Activated T-helper 1 cell treated with Interleukin-2 at 50 U/mL for 16 hours (primary cell): ENCODE data around the gene GLI2.

Experiments used
- DNase-seq: peaks from one replicate; pipeline ENCODE4 v3.0.0-alpha.2; 2020; ENCODE audit warnings: low read depth

The GLI2 gene

DNA sequence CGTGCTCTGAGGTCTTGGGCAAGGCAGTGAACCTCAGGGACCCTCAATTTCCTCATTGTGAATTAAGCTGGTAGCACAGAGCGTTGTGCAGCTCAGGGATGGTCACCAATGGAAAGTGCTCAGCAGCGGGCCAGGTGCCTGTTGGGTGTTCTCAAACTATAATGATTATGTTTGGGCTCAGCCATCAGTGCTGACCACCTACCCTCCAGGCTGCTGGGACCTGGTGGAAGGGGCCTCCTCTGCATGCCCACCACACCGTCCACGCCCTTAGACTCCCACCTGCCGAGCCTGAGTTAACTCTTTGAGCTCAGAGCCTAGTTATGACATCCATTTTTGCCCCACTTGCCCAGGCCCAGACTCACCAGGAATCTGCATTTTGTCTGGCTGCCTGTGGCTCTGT lies 35.0 kb downstream of the GLI2 start:
- no peak for DNase-seq

- DNase-seq = no peak
Observed at GRCh38 chr2:120771111-120771780, 35.6 kb downstream of the GLI2 start.

DNA sequence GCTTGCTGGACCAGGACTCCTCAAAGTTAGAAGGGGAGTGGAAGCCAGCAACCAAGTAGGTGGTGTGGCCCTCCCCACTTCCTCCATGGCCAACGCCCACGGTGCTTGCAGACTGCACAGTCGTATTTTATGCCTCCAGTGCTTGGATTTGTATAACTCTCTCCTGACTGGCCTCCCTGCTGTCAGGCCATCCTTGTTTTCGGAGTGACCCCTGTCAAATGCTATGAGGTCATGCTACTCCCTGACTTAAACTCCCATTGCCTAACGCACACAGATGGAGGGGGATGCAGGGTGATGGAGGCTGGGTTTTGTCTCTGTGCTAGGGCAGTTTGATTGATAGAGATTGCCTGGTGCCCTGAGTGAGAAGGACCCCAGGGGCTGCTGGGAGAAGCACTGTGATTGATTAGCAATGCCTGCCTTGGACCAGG lies 36.1 kb downstream of the GLI2 start:
- DNase-seq = no peak

- no peak for DNase-seq
Observed at GRCh38 chr2:120772261-120772660, 36.6 kb downstream of the GLI2 start.

- no peak for DNase-seq
Observed at GRCh38 chr2:120773186-120773800, 37.6 kb downstream of the GLI2 start.

DNA sequence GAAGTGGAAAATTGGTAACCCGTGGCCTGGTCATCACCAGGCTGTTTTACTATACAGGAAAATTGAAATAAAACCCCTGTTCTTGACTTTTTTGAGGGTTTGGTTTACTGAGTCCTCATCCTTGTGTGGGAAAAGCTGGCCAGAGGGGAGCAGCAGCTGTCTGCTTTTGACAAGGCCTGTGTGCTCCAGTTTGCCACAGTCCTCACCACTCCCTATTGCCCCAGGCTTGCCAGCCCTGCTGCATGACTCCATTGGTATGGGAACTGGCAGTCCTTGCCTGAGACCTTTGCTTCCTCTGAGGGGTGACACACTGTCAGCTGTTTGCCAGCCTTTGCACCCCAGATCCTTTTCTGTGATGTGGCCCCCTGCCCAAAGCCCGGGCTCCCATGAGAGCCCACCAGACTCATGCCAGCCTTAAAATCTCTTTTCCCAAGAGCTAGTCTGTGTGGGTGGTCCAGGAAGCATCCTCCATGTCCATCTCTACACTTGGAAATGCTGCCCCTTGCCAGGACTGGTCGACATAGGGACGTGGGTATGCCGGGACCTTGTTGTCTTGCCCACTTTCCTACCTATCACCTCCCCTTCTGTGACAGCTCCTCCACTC lies 39.0 kb downstream of the GLI2 start:
- no peak for DNase-seq

DNA sequence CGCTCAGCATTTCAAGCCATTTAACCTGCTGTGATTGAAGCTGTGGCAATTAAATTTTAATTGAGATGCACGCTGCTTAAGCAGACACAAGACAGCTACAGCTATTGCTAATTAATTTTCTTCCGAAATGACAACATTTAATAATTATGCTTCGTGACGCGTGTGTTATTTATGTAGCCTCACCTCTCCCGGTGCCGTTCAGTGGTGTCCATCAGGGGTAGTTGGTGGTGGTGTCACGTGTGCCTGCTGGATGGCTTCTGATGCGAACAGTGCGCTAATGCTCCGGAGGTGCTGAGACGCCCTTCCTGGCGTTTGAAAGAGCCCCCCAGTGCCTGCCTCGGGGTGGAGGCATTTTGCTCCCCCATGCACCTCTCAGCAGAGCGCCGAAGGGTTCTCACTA lies 39.5 kb downstream of the GLI2 start:
- DNase-seq = no peak

GRCh38 chr2:120775801-120776589 lies 40.3 kb downstream of the GLI2 start:
- no peak for DNase-seq

DNA sequence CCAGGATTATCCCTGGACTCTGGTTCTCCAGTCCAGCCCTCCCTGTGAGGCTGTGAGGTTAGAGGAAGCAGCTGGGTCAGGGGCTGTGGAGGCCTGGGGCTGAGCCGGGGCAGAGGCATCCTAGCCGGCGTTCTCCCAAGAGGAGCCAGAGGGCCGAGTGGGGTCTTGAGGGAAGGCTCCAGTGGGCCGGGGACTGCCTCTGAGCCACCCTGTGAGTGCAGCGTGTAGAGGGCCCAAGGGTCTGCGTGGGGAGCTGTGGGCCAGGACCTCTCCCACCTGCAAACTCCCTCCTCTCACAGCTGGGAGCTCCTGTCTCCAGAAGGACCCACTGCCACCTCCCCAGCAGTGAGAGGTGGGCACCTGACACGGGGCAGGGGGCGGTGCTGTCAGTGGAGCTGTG lies 41.0 kb downstream of the GLI2 start:
- no peak for DNase-seq

DNA sequence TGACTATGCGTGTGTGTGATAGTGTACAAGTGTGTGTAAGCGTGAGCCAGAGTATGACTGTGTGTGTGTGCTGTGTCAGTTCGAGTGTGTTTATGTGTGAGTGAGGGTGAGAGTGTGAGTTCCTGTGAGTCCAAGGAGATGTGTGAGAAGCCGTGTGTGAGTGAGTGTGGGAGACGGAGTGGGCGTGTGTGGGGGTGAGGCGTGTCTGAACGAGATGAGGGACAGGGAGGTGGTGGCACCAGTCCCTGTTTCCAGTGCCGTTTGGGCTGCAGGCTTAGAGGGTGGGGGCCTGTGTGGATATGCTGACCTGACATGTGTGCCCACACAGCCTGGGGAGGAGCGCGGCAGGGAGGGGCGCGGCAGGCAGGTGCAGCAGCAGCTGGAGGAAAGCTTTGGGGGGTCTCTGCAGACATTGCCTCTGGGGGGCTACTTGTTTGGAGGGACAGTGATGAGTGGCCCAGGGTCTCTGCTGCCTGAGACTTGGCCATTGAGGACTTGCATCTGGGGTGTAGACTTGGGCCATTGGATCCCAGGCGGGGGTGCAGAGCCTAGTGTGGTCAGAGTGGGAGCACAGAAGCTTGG lies 41.6 kb downstream of the GLI2 start:
- DNase-seq = no peak

DNA sequence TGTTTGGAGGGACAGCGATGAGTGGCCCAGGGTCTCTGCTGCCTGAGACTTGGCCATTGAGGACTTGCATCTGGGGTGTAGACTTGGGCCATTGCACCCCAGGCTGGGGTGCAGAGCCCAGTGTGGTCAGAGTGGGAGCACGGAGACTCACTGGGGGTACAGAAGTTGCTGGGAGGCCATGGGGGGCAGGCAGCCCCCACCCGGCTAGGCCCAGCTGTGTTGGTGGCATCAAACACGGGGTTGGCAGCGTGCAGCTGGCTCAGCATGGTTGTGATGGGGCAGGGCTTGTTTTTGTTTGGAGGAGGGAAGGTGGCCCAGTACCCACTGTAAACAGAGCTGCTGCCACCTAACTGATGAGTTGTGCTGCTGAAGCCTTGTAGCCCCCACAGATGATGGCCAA lies 42.1 kb downstream of the GLI2 start:
- DNase-seq = no peak

GRCh38 chr2:120778244-120778643 lies 42.6 kb downstream of the GLI2 start:
- DNase-seq = no peak

DNA sequence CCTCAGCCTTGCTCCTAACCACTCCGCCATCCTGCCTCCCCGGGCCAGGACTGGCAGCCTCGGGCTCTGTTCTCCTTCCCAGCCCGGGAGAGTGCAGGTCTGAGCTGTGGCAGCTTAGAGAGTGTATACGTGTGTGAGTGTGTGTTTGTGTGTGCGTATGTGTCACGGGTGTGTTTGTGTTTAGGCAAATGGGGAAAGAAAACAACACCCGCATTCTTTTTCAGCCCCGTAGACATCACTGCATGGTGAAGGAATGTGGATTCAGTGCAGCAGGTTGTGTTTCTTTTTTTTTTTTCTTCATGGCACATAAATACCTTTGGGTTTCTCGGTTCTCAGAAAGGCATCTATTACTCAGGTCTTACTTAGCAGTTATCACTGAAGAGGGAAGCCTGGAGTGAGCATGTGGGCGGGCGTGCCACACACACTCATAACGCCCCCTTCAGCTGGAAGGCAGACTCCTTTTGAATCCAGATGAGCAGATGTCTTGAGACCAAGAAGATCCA lies 44.2 kb downstream of the GLI2 start:
- DNase-seq = no peak

- no peak for DNase-seq
Observed at GRCh38 chr2:120780402-120780801, 44.7 kb downstream of the GLI2 start.

DNA sequence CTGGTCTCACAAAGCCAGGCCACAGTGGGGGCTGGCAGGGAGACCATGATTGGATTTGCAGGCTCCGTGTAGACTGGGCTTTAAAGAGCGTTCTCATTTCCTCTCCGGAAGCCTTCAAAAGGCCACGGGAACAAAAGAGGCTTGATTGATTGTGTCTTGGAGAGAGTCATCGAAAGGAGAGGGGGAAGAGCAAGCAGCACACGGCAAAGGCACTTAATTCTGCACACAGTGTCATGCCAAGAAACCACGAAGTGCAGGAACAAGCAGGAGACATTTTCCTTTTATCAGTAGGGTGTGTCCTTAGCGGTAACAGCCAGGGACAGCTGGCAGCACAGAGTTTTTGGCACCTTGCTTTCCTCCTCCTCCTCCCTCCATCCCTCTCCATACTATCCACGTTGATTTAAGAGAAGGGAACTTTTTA lies 47.7 kb downstream of the GLI2 start:
- no peak for DNase-seq

GRCh38 chr2:120783969-120784372 lies 48.3 kb downstream of the GLI2 start:
- no peak for DNase-seq
